DMS79 treated with DMSO at 0.1 percent for 48 hours (cell line): ENCODE results near the gene ATPAF1.

Experiments
- DNase-seq: peaks from one replicate; lab custom pipeline; 2025; lab: John Stamatoyannopoulos, UW

The ATPAF1 gene

GRCh38 chr1:46650491-46650890 lies 17.7 kb downstream of the ATPAF1 start:
- no peak for DNase-seq

- no peak for DNase-seq
Observed at GRCh38 chr1:46649764-46650163, 18.4 kb downstream of the ATPAF1 start.

DNA sequence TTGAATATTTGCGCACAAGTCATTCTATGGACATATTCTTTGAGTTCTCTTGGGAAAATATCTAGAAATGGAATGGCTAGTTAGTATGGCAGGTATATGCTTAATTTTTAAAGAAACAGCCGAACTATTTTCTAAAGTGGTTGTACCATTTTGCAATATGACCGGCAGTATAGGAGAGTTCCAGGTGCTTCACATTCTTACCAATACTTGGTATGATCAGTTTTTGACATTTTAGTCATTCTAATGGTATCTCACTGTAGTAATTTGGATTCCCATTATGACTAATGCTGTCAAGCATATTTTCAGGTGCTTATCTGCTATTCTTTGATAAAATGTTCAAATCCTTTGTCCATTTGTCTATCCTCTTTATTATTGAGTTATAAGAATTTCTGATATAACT lies 20.6 kb downstream of the ATPAF1 start:
- no peak for DNase-seq

DNA sequence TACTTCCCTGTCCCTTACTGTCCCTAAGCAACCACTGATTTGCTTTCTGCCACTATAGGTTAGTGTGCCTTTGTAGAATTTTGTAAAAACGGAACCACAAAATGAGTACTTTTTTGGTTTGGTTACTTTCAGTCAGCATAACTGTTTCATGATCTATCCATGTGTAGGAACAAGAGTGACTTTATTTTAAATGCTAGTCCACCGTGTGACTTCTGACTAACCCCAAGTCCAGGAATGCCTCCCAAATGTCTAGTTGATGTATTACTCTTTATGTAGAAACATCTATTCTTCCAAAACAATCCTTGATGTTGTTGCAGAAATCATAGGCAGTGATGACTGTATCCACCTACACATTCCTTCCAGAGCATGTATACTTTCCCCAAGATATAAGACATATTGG lies 21.3 kb downstream of the ATPAF1 start:
- no peak for DNase-seq

- no peak for DNase-seq
Observed at GRCh38 chr1:46646331-46646730, 21.8 kb downstream of the ATPAF1 start.

DNA sequence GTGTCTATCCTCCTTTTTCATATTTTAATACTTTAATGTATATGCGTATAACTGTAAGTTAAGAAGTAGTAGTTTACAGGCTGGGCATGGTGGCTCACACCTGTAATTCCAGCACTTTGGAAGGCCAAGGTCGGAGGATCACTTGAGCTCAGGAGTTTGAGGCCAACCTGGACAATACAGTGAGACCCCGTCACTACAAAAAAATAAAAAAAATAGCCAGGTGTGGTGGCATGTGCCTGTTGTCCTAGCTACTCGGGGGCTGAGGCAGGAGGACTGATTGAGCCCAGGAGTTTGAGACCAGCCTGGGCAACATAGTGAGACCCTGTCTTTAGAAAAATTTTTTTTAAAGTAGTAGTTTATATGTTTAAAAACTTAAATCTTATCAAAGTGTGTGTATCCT lies 22.3 kb downstream of the ATPAF1 start:
- no peak for DNase-seq

- DNase-seq = peak; percentile 95
Observed at GRCh38 chr1:46643368-46643775, 24.8 kb downstream of the ATPAF1 start.

DNA sequence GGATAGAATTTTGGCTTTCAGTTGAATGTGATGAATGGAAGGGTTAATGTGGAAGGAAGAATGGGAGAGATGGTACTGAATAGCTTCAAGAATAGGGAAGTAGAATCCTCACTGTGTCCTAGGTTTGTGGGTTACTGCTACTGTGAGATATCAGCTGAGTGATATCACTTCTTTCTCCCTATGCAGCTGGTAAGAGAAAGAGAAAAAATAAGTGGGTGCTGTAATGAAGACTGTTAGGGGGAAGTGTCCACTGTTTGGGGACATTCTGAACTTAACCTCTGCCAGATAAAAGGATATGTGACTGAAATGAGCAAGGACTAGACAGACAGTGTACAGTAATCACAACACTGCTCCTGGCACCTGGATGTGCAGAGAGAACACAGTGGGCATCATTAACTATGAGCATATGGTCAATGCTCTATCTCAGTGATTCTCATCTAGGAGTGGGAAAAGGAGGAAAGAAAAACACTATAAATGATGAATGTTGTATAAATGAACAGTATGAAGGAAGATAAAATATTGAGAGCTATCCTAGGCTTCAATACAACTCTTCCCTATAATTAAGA lies 26.0 kb downstream of the ATPAF1 start:
- DNase-seq = no peak

- DNase-seq = no peak
Observed at GRCh38 chr1:46639547-46639946, 28.6 kb downstream of the ATPAF1 start.

DNA sequence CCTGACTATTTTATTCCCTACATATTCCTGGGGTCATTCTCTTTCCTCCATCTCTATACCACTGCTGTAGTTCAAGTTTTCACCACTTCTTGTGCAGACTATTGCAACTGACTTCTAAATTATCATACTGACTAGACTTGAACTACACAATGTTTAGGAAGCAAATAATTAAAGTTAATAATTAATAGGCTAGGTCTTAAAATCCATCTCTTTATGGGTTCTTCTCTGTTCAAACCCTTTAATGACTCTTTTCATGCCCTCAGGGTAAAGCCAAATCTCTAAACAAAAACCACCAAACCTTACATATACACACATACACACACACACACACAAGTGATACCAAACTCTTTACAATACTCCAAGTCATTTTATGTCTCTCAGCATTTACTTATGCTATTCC lies 29.2 kb downstream of the ATPAF1 start:
- no peak for DNase-seq

DNA sequence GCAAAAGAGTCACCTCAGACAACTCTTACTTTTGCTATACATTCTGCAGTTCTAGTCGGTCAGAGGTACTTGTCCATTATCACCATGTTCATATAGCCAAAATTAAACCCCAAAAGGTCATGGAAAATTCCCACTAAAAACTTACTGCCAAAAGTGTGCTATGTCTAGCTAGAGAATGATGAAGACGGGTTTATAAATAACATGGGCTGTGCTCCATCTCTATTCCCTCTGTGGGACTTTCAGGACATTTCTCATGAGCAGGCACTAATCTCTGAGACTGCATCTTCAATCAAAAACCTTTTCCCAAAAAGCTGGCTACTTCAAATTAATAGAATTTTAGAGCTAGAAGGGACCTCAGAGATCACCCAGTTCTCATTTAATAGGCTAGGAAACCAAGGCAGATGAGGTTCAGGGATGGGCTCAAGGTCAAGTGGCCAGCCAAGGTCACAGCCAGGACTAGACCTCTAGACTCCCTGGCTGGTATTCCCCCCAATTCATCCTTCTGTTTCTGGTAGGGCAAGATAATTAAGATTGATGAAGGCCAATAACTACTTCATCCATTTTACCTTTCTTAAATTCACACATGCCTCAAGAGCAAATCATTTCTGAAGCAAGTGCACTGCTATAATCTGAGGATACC lies 30.6 kb downstream of the ATPAF1 start:
- DNase-seq = no peak

DNA sequence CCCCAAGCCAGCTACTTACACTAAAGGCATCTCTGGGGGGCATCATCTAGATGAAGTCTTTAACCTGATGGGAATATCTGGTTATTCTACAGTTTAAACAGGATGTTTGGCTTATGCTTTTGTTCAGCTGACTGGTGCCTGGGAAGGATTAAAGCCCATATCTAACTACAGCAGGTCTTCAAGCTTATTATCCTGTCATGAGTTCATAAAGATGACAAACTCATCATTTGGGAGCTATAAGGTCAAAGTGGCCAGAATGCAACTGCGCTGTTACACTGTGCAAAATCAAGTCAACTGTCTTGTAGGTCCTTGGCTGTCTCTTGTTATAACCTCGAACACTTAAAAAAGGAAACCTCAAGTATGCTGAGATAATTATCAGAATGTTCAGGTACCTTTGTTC lies 33.0 kb downstream of the ATPAF1 start:
- DNase-seq = no peak

DNA sequence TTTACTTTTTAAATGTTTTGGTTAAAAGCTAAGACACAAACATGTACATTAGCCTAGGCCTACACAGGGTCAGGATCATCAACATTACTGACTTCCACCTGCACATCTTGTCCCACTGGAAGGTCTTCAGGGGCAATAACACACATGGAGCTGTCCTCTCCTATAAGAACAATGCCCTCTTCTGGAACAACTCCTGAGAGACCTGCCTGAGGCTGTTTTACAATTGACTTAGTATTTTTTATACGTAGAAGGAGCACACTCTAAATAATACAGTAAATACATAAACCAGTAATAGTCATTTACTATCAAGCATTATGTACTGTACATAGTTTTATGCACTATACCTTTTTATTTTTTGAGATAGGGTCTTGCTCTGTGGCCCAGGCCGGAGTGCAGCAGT lies 37.4 kb downstream of the ATPAF1 start:
- DNase-seq = no peak

GRCh38 chr1:46623743-46624644 lies 44.2 kb downstream of the ATPAF1 start:
- no peak for DNase-seq

GRCh38 chr1:46622344-46622743 lies 45.8 kb downstream of the ATPAF1 start:
- peak; percentile 8 for DNase-seq

DNA sequence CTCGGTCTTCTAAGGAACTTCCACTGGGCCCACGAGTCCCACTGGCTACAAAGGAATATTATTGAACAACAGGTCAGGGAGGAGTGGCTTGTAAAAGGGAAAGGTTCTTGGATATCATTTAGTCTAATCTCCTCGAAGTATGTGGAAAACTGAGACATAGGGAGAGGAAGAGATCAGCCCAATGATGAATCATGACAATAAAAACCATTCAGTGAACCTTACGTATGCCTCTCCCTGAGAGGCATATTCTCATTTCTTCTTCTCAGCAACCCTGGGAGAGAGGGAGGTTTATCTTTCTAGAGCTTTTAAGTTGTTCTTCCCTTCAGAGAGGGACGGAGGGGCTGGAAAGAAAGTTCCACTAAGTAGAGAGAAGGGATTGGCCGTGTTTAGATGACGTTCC lies 46.2 kb downstream of the ATPAF1 start:
- no peak for DNase-seq

- no peak for DNase-seq
Observed at GRCh38 chr1:46619656-46620258, 48.4 kb downstream of the ATPAF1 start.

- DNase-seq = no peak
Observed at GRCh38 chr1:46618754-46619415, 49.3 kb downstream of the ATPAF1 start.

- no peak for DNase-seq
Observed at GRCh38 chr1:46617833-46618232, 50.3 kb downstream of the ATPAF1 start.

GRCh38 chr1:46617108-46617800 lies 50.9 kb downstream of the ATPAF1 start:
- no peak for DNase-seq

DNA sequence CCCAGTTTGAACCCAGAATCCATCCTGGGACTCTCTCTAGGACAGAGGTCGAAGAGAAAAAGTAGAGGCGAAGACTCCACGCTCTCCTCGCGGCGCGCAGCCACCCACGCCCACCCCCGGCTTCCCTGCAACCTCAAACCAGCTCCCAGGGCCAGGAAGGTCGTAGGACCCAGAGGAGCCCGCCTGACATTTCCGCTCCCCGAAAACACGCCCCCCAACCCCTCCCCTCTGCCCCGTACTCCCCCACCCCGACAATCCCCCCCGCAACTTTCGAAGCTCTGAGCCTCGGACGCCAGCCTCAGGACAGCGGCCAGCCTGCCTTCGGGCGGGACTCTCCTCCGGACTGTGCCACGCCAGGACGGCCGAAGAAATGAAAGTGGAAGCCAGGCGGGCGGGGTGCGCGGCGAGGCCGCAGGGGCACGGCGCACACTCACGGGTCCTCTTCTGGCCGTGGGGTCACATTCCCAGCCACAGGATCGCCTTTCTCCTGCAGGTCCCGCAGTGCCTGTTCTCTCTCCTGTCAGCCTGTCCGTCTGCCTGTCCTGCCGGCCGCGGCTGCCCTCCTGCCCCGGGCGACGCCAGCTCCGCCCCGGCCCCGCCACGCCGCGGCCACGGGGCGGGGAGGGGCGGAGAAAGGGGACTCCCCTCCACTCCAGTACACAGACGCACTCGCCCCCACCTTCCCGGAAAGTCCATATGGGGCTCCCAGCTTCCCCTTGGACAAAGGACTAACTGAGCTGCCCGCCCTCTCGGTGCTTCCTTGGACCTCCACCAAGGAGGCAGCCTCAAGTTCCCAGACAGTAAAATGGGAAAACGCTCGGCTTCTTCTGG lies 51.7 kb downstream of the ATPAF1 start, which contains the start of gene MOB3C:
Gene MOB3C (minus strand): TSS at position 535 of the 831 bp plus-strand sequence. CDS start 3,490 bp downstream, outside the sequence.
- peak; percentile 45 for DNase-seq
